Measurements from ENCODE around the gene DLG2. TPM values are rescaled to one million over a fixed set of nuclear protein-coding genes. Genes with fewer than 3 reads are reported as not detected.

The DLG2 gene
- total RNA-seq, 1 donor from 2014 or later: 5.9 TPM

GRCh38 chr11:84560206-84560605 is 1066.9 kb downstream of the DLG2 start:
- no peak overlapping the region for H3K27ac Mint-ChIP-seq
- no peaks in the 10 kb centered on the region for H3K9me3 Mint-ChIP-seq
- H3K4me1 Mint-ChIP-seq (ENCODE audit: unreplicated experiment): no peaks in the 10 kb centered on the region
- no peak for TF ChIP-seq CTCF (conservative IDR thresholded peaks at IDR 0.05)
- no peaks in the 10 kb centered on the region for H3K36me3 Mint-ChIP-seq
- DNase-seq (ENCODE audit: extremely low spot score, unreplicated experiment): no peak
- no peaks in the 10 kb centered on the region for H3K27me3 Mint-ChIP-seq
- H3K4me3 Mint-ChIP-seq: no peak overlapping the region

- no peak overlapping the region for H3K27ac Mint-ChIP-seq
- no peaks in the 10 kb centered on the region for H3K9me3 Mint-ChIP-seq
- no peaks in the 10 kb centered on the region for H3K4me1 Mint-ChIP-seq (ENCODE audit: unreplicated experiment)
Observed at GRCh38 chr11:84558085-84558905, 1068.8 kb downstream of the DLG2 start.

GRCh38 chr11:84552791-84553190 is 1074.4 kb downstream of the DLG2 start:
- no peak for TF ChIP-seq CTCF (conservative IDR thresholded peaks at IDR 0.05)
- Mint-ChIP-seq H3K4me3 (no peak overlapping the region), H3K36me3 (no peaks in the 10 kb centered on the region), H3K27me3 (peaks cover 6% of the 10 kb centered on the region), H3K9me3 (no peaks in the 10 kb centered on the region), H3K27ac (no peak overlapping the region), H3K4me1 (ENCODE audit: unreplicated experiment) (no peaks in the 10 kb centered on the region)
- DNase-seq (ENCODE audit: extremely low spot score, unreplicated experiment): no peak

More at GRCh38 chr11:84558085-84558905, 1068.8 kb downstream of the DLG2 start:
- Mint-ChIP-seq H3K27me3 (no peaks in the 10 kb centered on the region), H3K4me3 (no peak overlapping the region), H3K36me3 (no peaks in the 10 kb centered on the region)
- DNase-seq (ENCODE audit: extremely low spot score, unreplicated experiment): no peak
- peak; percentile 93 for TF ChIP-seq CTCF (conservative IDR thresholded peaks at IDR 0.05)

DNA sequence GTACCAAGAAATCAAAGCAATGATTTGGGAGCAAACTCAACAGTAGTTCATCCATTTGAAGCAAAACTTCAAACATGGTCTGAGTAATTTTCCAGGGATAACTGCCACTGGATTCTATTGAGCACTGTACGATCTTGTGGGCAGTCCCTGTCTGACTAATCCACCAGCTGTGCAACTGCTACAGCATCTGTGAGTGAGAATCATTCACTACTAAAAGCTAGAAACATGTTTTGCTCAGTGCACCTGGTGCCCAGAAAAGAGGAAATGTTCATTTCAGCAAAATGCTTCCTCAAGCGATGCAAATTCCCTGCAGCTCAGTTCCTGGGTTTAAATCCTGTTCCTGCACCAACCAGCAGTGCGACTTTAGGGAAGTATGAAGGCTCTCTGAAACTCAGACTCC is 1077.9 kb downstream of the DLG2 start:
- no peaks in the 10 kb centered on the region for H3K9me3 Mint-ChIP-seq
- H3K4me1 Mint-ChIP-seq (ENCODE audit: unreplicated experiment): no peaks in the 10 kb centered on the region
- no peak overlapping the region for H3K27ac Mint-ChIP-seq
- DNase-seq (ENCODE audit: extremely low spot score, unreplicated experiment): no peak
- peaks cover 11% of the 10 kb centered on the region for H3K27me3 Mint-ChIP-seq
- H3K4me3 Mint-ChIP-seq: no peak overlapping the region
- TF ChIP-seq CTCF (conservative IDR thresholded peaks at IDR 0.05): no peak
- H3K36me3 Mint-ChIP-seq: no peaks in the 10 kb centered on the region

DNA sequence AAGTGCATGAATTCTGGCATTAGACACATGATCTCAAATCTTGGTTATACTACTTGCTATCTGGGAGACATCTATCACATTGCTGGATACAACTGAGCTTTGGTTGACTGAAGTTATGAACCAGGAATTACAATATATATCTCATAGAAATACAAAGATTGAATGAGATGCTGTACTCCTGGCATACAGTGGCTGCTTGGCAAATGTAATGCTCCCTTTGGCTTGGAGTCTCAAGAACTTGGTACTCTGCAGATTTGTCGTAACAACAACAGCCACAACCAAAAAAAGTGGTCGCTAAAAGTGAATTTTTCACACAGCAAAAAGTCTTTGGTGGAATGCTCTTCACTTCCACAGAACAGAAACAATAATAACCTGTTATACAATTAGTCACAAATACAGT is 1082.6 kb downstream of the DLG2 start:
- H3K4me1 Mint-ChIP-seq (ENCODE audit: unreplicated experiment): peaks cover 11% of the 10 kb centered on the region
- no peaks in the 10 kb centered on the region for H3K9me3 Mint-ChIP-seq
- H3K27ac Mint-ChIP-seq: no peak overlapping the region
- peaks cover 5% of the 10 kb centered on the region for H3K27me3 Mint-ChIP-seq
- DNase-seq (ENCODE audit: extremely low spot score, unreplicated experiment): no peak
- H3K36me3 Mint-ChIP-seq: no peaks in the 10 kb centered on the region
- TF ChIP-seq CTCF (conservative IDR thresholded peaks at IDR 0.05): no peak
- no peak overlapping the region for H3K4me3 Mint-ChIP-seq
